ENCODE measurements around the gene RAD23A. TPM values are rescaled to one million over a fixed set of nuclear protein-coding genes. Genes with fewer than 3 reads are reported as not detected.

The RAD23A gene
- polyA plus RNA-seq, 1 experiment: 36.2 TPM

- POLR2A ChIA-PET: interaction anchor here (0.9 to 2.3 kb wide), 7 partner anchors 9 to 144 kb away, joined by 3 to 13 read pairs (median 5); partner anchors contain the start of genes DNASE2, GCDH, RAD23A and SYCE2
- Histone ChIP-seq H3K27me3 (ENCODE audit: control insufficient read depth, insufficient read depth, low read length) (no peaks in the 10 kb centered on the region), H3K9me3 (ENCODE audit: control insufficient read depth, insufficient read depth, low read length) (no peaks in the 10 kb centered on the region; the same call in 1 of the 2 replicates), H3K27ac (ENCODE audit: low read depth, low read length) (peak overlapping the region; percentile 22), H3K4me3 (ENCODE audit: low read depth, low read length) (peak overlapping the region; percentile 92)
- DNase-seq (ENCODE audit: low read depth, low spot score): no peak
- CTCF ChIA-PET: interaction anchor here (1.3 to 1.4 kb wide), 2 partner anchors 12 to 172 kb away, joined by 3 to 4 read pairs; no protein-coding TSS in a partner anchor
- no peak for TF ChIP-seq CTCF (IDR thresholded peaks at IDR 0.05; ENCODE audit: low read depth, low read length)
These were observed 13.0 kb upstream of the RAD23A start for GRCh38 chr19:12932392-12933286.

- no peak for TF ChIP-seq CTCF (IDR thresholded peaks at IDR 0.05; ENCODE audit: low read depth, low read length)
- CTCF ChIA-PET: interaction anchor here (1.3 kb wide), 1 partner anchor 173 kb away, joined by 4 read pairs; no protein-coding TSS in a partner anchor
- Histone ChIP-seq H3K4me3 (ENCODE audit: low read depth, low read length) (peak within 1 kb of the TSS; percentile 92), H3K9me3 (ENCODE audit: control insufficient read depth, insufficient read depth, low read length) (no peaks in the 10 kb centered on the region; the same call in 1 of the 2 replicates), H3K27me3 (ENCODE audit: control insufficient read depth, insufficient read depth, low read length) (no peaks in the 10 kb centered on the region), H3K27ac (ENCODE audit: low read depth, low read length) (peak within 1 kb of the TSS; percentile 22)
- POLR2A ChIA-PET: interaction anchor here (0.5 to 2.3 kb wide), 10 partner anchors 8 to 158 kb away, joined by 3 to 13 read pairs (median 4); partner anchors contain the start of genes DNASE2, GCDH, RAD23A and SYCE2
- peak; percentile 74 for DNase-seq (ENCODE audit: low read depth, low spot score)
These were observed 12.2 kb upstream of the RAD23A start, which contains the start of gene FARSA for GRCh38 chr19:12933287-12934072. TSS of gene FARSA (minus strand) at chr19:12933711. CDS start at chr19:12933696, 15 bp downstream.

GRCh38 chr19:12935071-12935470 is 10.6 kb upstream of the RAD23A start:
- DNase-seq (ENCODE audit: low read depth, low spot score): no peak
- H3K4me3 ChIP-seq (ENCODE audit: low read depth, low read length): no peak overlapping the region
- H3K27ac ChIP-seq (ENCODE audit: low read depth, low read length): no peak overlapping the region
- ChIA-PET CTCF (no interaction called here), POLR2A (no interaction called here)
- TF ChIP-seq CTCF (IDR thresholded peaks at IDR 0.05; ENCODE audit: low read depth, low read length): no peak
- no peaks in the 10 kb centered on the region for H3K27me3 ChIP-seq (ENCODE audit: control insufficient read depth, insufficient read depth, low read length)
- no peaks in the 10 kb centered on the region; the same call in 1 of the 2 replicates for H3K9me3 ChIP-seq (ENCODE audit: control insufficient read depth, insufficient read depth, low read length)

- ChIA-PET POLR2A (no interaction called here), CTCF (no interaction called here)
- DNase-seq (ENCODE audit: low read depth, low spot score): no peak
- TF ChIP-seq CTCF (IDR thresholded peaks at IDR 0.05; ENCODE audit: low read depth, low read length): no peak
- no peak overlapping the region for H3K27ac ChIP-seq (ENCODE audit: low read depth, low read length)
- H3K9me3 ChIP-seq (ENCODE audit: control insufficient read depth, insufficient read depth, low read length): no peaks in the 10 kb centered on the region; the same call in 1 of the 2 replicates
- H3K4me3 ChIP-seq (ENCODE audit: low read depth, low read length): no peak overlapping the region
- no peaks in the 10 kb centered on the region for H3K27me3 ChIP-seq (ENCODE audit: control insufficient read depth, insufficient read depth, low read length)
These were observed 9.1 kb upstream of the RAD23A start for GRCh38 chr19:12936582-12936981.

All from AG04450 (cell line).